H1 (cell line): ENCODE results near the gene SMAGP. TPM values are rescaled to one million over a fixed set of nuclear protein-coding genes. Genes with fewer than 3 reads are reported as not detected.

Experiments used
- CTCF ChIA-PET: fragments of 300-600 bp; sonication (Branson Sonifier 250); formaldehyde crosslinking; loops from one replicate; lab custom pipeline; 2021; ENCODE audit not compliant: partially characterized antibody; lab: Charles Lee
- POLR2A ChIA-PET: fragments of 300-600 bp; sonication (Branson Sonifier 250); formaldehyde crosslinking; loops from one replicate; lab custom pipeline; 2021; ENCODE audit warnings: inconsistent platforms; ENCODE audit not compliant: partially characterized antibody; lab: Charles Lee
- DNase-seq, 2 experiments: peaks; one replicate each; pipeline versions ENCODE4 v3.0.0 to v3.0.0-alpha.2; 2010 to 2022; ENCODE audit warnings: low spot score in 2 of 2, low read depth in 1 of 2, mixed read lengths in 1 of 2
- FAIRE-seq: peaks from 2 replicates; lab custom pipeline; 2011; peaks lifted over from hg19 to GRCh38; lab: Jason Lieb, UNC
- H2AFZ ChIP-seq: 2 replicates; pipeline ENCODE4 v1.8.1; 2012; ENCODE audit warnings: low read length, inconsistent platforms
- H2AK5ac ChIP-seq: 2 replicates; pipeline ENCODE4 v1.6.1; 2013; ENCODE audit warnings: low read depth, low read length
- H2BK120ac ChIP-seq: replicated peaks from 2 replicates; pipeline ENCODE3; 2013; ENCODE audit warnings: low read depth, low read length, inconsistent platforms
- H2BK12ac ChIP-seq: 2 replicates; pipeline ENCODE4 v1.6.1; 2013; ENCODE audit warnings: low read depth, low read length
- H2BK15ac ChIP-seq: 2 replicates; pipeline ENCODE4 v1.6.1; 2013; ENCODE audit warnings: low read length
- H2BK20ac ChIP-seq: 2 replicates; pipeline ENCODE4 v1.6.1; 2013; ENCODE audit warnings: low read length
- H2BK5ac ChIP-seq: 2 replicates; pipeline ENCODE4 v1.6.1; 2013; ENCODE audit warnings: low read depth, low read length
- H3K14ac ChIP-seq: 2 replicates; pipeline ENCODE4 v1.6.1; 2013; ENCODE audit warnings: inconsistent platforms; ENCODE audit not compliant: insufficient read length
- H3K18ac ChIP-seq: 2 replicates; pipeline ENCODE4 v1.6.1; 2013; ENCODE audit warnings: low read length; ENCODE audit errors: extremely low read depth
- H3K23ac ChIP-seq: 2 replicates; pipeline ENCODE4 v1.6.1; 2013; ENCODE audit warnings: inconsistent platforms; ENCODE audit not compliant: insufficient read length
- H3K23me2 ChIP-seq: 2 replicates; pipeline ENCODE4 v1.6.1; 2013; ENCODE audit warnings: low read depth, low read length
- H3K27ac ChIP-seq: 2 replicates; pipeline ENCODE4 v1.6.1; 2011; ENCODE audit warnings: low read depth, low read length, inconsistent platforms
- H3K27me3 ChIP-seq, 4 experiments: replicated peaks in 1 of 4; 1 replicate in 1 of 4; 2 replicates in 3 of 4; pipeline versions ENCODE4 v1.6.1 to v1.8.1; 2011 to 2013; ENCODE audit warnings: low read length in 3 of 4, mild to moderate bottlenecking in 3 of 4, inconsistent platforms in 2 of 4, mixed read lengths in 2 of 4, moderate library complexity in 1 of 4; ENCODE audit not compliant: control insufficient read depth in 3 of 4, insufficient read depth in 3 of 4; ENCODE audit errors: extremely low read depth in 1 of 4
- H3K36me3 ChIP-seq, 4 experiments: 2 replicates each; pipeline versions ENCODE4 v1.6.1 to v1.8.1; 2011 to 2013; ENCODE audit warnings: mild to moderate bottlenecking in 4 of 4, low read length in 3 of 4, moderate library complexity in 2 of 4, control low read depth in 1 of 4, inconsistent platforms in 1 of 4; ENCODE audit not compliant: insufficient read depth in 4 of 4, control insufficient read depth in 2 of 4
- H3K4ac ChIP-seq: replicated peaks from 2 replicates; pipeline ENCODE3; 2013; ENCODE audit warnings: low read length, low read depth, mixed read lengths, inconsistent platforms; ENCODE audit not compliant: insufficient read length
- H3K4me1 ChIP-seq, 4 experiments: replicated peaks in 1 of 4; 1 replicate in 1 of 4; 2 replicates in 3 of 4; pipeline versions ENCODE4 v1.6.1 to v1.8.1; 2011 to 2013; ENCODE audit warnings: low read length in 3 of 4, inconsistent platforms in 2 of 4, mixed read lengths in 1 of 4; ENCODE audit not compliant: insufficient read depth in 4 of 4, control insufficient read depth in 3 of 4
- H3K4me2 ChIP-seq, 2 experiments: 2 replicates each; pipeline versions ENCODE4 v1.6.1 to v1.8.1; 2011 to 2013; ENCODE audit warnings: low read depth in 2 of 2, low read length in 2 of 2, control low read depth in 1 of 2, inconsistent platforms in 1 of 2, mild to moderate bottlenecking in 1 of 2; ENCODE audit not compliant: insufficient read depth in 1 of 2
- H3K4me3 ChIP-seq, 4 experiments: fragments of 200-600, 300-600 bp in 1 of 4; sonication (generic), shearing (Covaris generic), sonication (Bioruptor Twin) in 1 of 4; 2 replicates each; pipeline versions ENCODE4 v1.5.1 to v1.8.1; 2011 to 2016; ENCODE audit warnings: low read length in 4 of 4, low read depth in 3 of 4, control low read depth in 2 of 4, inconsistent platforms in 2 of 4, mild to moderate bottlenecking in 2 of 4, mixed read lengths in 1 of 4, moderate library complexity in 1 of 4; ENCODE audit not compliant: insufficient read depth in 2 of 4; ENCODE audit errors: extremely low read depth in 1 of 4
- H3K56ac ChIP-seq: replicated peaks from 2 replicates; pipeline ENCODE3; 2013; ENCODE audit warnings: low read depth, mild to moderate bottlenecking, mixed read lengths, low read length, inconsistent platforms; ENCODE audit not compliant: insufficient read length
- H3K79me1 ChIP-seq: 2 replicates; pipeline ENCODE4 v1.6.1; 2013; ENCODE audit warnings: low read depth, low read length, control low read depth
- H3K79me2 ChIP-seq, 2 experiments: 2 replicates each; pipeline versions ENCODE4 v1.6.1 to v1.8.1; 2012 to 2013; ENCODE audit warnings: low read length in 2 of 2, mild to moderate bottlenecking in 2 of 2, inconsistent platforms in 1 of 2; ENCODE audit not compliant: insufficient read depth in 2 of 2, control insufficient read depth in 1 of 2
- H3K9ac ChIP-seq, 4 experiments: replicated peaks in 1 of 4; 1 replicate in 1 of 4; 2 replicates in 3 of 4; pipeline versions ENCODE4 v1.6.1 to v1.8.1; 2011 to 2013; ENCODE audit warnings: low read depth in 3 of 4, low read length in 3 of 4, control low read depth in 2 of 4, mild to moderate bottlenecking in 2 of 4, moderate library complexity in 2 of 4, inconsistent platforms in 1 of 4; ENCODE audit errors: extremely low read depth in 1 of 4
- H3K9me3 ChIP-seq, 2 experiments: 2 replicates each; pipeline versions ENCODE4 v1.6.1 to v1.8.1; 2012 to 2013; ENCODE audit warnings: mild to moderate bottlenecking in 2 of 2, moderate library complexity in 2 of 2, control low read depth in 1 of 2, inconsistent platforms in 1 of 2, low read depth in 1 of 2, low read length in 1 of 2, mixed read lengths in 1 of 2; ENCODE audit not compliant: insufficient read depth in 2 of 2
- H4K20me1 ChIP-seq, 2 experiments: replicated peaks in 1 of 2; 2 replicates each; pipeline versions ENCODE3 to v1.8.1; 2011 to 2013; ENCODE audit warnings: inconsistent platforms in 2 of 2, low read length in 2 of 2, mild to moderate bottlenecking in 1 of 2; ENCODE audit not compliant: insufficient read depth in 2 of 2, control insufficient read depth in 1 of 2
- H4K5ac ChIP-seq: 2 replicates; pipeline ENCODE4 v1.6.1; 2013; ENCODE audit warnings: low read length, low read depth, mixed read lengths, inconsistent platforms; ENCODE audit not compliant: insufficient read length
- H4K8ac ChIP-seq: 2 replicates; pipeline ENCODE4 v1.8.0; 2013; ENCODE audit warnings: mild to moderate bottlenecking, moderate library complexity, low read length, inconsistent platforms; ENCODE audit not compliant: insufficient read depth; ENCODE audit errors: extremely low read depth
- H4K91ac ChIP-seq: replicated peaks from 2 replicates; pipeline ENCODE3; 2013; ENCODE audit warnings: low read length, mixed read lengths, inconsistent platforms; ENCODE audit not compliant: insufficient read length
- CREB1 ChIP-seq: IDR thresholded peaks from 2 replicates; pipeline ENCODE4 v1.6.1; 2012; ENCODE audit warnings: inconsistent platforms
- EGR1 ChIP-seq: IDR thresholded peaks from 2 replicates; pipeline ENCODE4 v1.6.1; 2011; ENCODE audit warnings: low read depth, low read length, borderline replicate concordance
- HDAC2 ChIP-seq, 2 experiments: fragments of 300-600 bp in 1 of 2; sonication (generic) in 1 of 2; IDR thresholded peaks; 2 replicates each; pipeline ENCODE4 v1.6.1; 2011 to 2012; ENCODE audit warnings: low read depth in 2 of 2, low read length in 2 of 2, mild to moderate bottlenecking in 2 of 2, moderate library complexity in 2 of 2, borderline replicate concordance in 1 of 2, inconsistent platforms in 1 of 2
- MAFK ChIP-seq: IDR thresholded peaks from 2 replicates; pipeline ENCODE4 v1.6.1; 2012; ENCODE audit warnings: low read depth, mild to moderate bottlenecking, improper control_type of control experiment, low read length
- NANOG ChIP-seq: IDR thresholded peaks from 2 replicates; pipeline ENCODE4 v1.6.1; 2011; ENCODE audit warnings: low read length, low read depth, mild to moderate bottlenecking, inconsistent platforms; ENCODE audit not compliant: insufficient read depth, poor library complexity, severe bottlenecking
- NRF1 ChIP-seq: IDR thresholded peaks from 2 replicates; pipeline ENCODE4 v1.6.1; 2011; ENCODE audit warnings: mild to moderate bottlenecking, low read depth, low read length, improper control_type of control experiment
- RFX5 ChIP-seq: IDR thresholded peaks from 2 replicates; pipeline ENCODE4 v1.6.1; 2011; ENCODE audit warnings: low read depth, low read length, improper control_type of control experiment, borderline replicate concordance
- SAP30 ChIP-seq: fragments of 300-600 bp; sonication (generic); IDR thresholded peaks from 2 replicates; pipeline ENCODE4 v1.7.1; 2012; ENCODE audit warnings: low read length, moderate library complexity, mild to moderate bottlenecking, inconsistent platforms; ENCODE audit not compliant: insufficient read depth, insufficient replicate concordance
- SIN3A ChIP-seq, 2 experiments: IDR thresholded peaks in 1 of 2; conservative IDR thresholded peaks in 1 of 2; 2 replicates each; pipeline ENCODE4 v1.6.1; 2011 to 2012; ENCODE audit warnings: low read length in 2 of 2, improper control_type of control experiment in 1 of 2, low read depth in 1 of 2, mild to moderate bottlenecking in 1 of 2
- SIX5 ChIP-seq: IDR thresholded peaks from 2 replicates; pipeline ENCODE4 v1.6.1; 2011; ENCODE audit warnings: mild to moderate bottlenecking, low read depth, low read length
- SP2 ChIP-seq: IDR thresholded peaks from 2 replicates; pipeline ENCODE4 v1.6.1; 2012; ENCODE audit warnings: mild to moderate bottlenecking, low read length, inconsistent platforms
- TAF1 ChIP-seq: IDR thresholded peaks from 2 replicates; pipeline ENCODE4 v1.6.1; 2011; ENCODE audit warnings: mild to moderate bottlenecking, low read depth, low read length
- ZNF274 ChIP-seq: IDR thresholded peaks from 2 replicates; pipeline ENCODE4 v1.7.0; 2012; ENCODE audit warnings: low read length, borderline replicate concordance; ENCODE audit errors: extremely low read depth
- WGBS, 2 experiments: shearing (Covaris generic) in 1 of 2; methylation state at CpG; one replicate each; pipeline versions ENCODE4 v1.1.6 to v1.1.7; 2013 to 2015; ENCODE audit warnings: low lambda C conversion rate in 2 of 2, mixed read lengths in 2 of 2, inconsistent platforms in 1 of 2, low coverage in 1 of 2, missing lambda C conversion rate in 1 of 2; ENCODE audit not compliant: insufficient replicate concordance in 2 of 2, insufficient coverage in 1 of 2, insufficient read length in 1 of 2; ENCODE audit errors: extremely low coverage in 1 of 2, missing lambda C conversion rate in 1 of 2; 5-methylcytosine and 5-hydroxymethylcytosine counted together
- polyA plus RNA-seq, 7 experiments: library from polyadenylated mRNA; depleted of rRNA in 3 of 7; stranded (reverse) in 5 of 7; unstranded in 2 of 7; fragments of >200 nt in 5 of 7; fragments of 200-250 nt in 2 of 7; gene quantifications; 1 replicate in 5 of 7; 2 replicates in 1 of 7; 4 replicates in 1 of 7; pipeline versions ENCODE4 v1.2.1 to v1.2.3, GENCODE V29; 2011 to 2013; ENCODE audit warnings: missing spikeins in 2 of 7, mixed read lengths in 2 of 7
- total RNA-seq: library from RNA; stranded (reverse); fragmentation: NEBNext Ultra II Directional; extraction: Animal tissue kit (Norgen Biotek cat#: 25700); gene quantifications from 2 replicates; pipeline ENCODE4 v1.2.1, GENCODE V29; 2021

The SMAGP gene
- total and polyA plus RNA-seq, 2 of the 8 experiments (the other 6 are each of a cell fraction or from before 2014, with no cell fraction given): 9.4 to 12.7 TPM

GRCh38 chr12:51281202-51281924, 11.1 kb upstream of the SMAGP start:
- Histone ChIP-seq H3K4me1 (no peaks in the 10 kb centered on the region), H3K79me1 (no peaks in the 10 kb centered on the region), H3K4ac (no peak overlapping the region), H3K14ac (no peak overlapping the region), H3K79me2 (no peaks in the 10 kb centered on the region), H2AK5ac (no peak overlapping the region), H3K9ac (no peak overlapping the region; a peak in 1 of 7 replicates), H3K18ac (no peak overlapping the region), H4K91ac (no peak overlapping the region), H2BK15ac (no peak overlapping the region), H3K27me3 (no peaks in the 10 kb centered on the region), H4K8ac (no peak overlapping the region), H3K4me3 (no peak overlapping the region), H2BK5ac (no peak overlapping the region), H2BK120ac (no peak overlapping the region), H3K9me3 (no peaks in the 10 kb centered on the region), H4K20me1 (no peaks in the 10 kb centered on the region), H3K23me2 (no peaks in the 10 kb centered on the region), H3K4me2 (no peak overlapping the region), H2AFZ (no peak overlapping the region), H3K23ac (no peak overlapping the region), H4K5ac (no peak overlapping the region), H2BK20ac (no peak overlapping the region), H3K36me3 (no peaks in the 10 kb centered on the region), H3K56ac (no peak overlapping the region), H3K27ac (no peak overlapping the region), H2BK12ac (no peak overlapping the region)
- 85% methylated on average over 4 of the region's 4 CpGs; no CpG with 5 or more reads in 1 of the 2 experiments for WGBS, 2 experiments
- CTCF ChIA-PET: interaction anchor here (0.9 to 2.4 kb wide), 5 partner anchors 10 to 70 kb away, joined by 3 to 7 read pairs (median 3); no protein-coding TSS in a partner anchor
- POLR2A ChIA-PET: interaction anchor here (1.0 kb wide), 1 partner anchor 82 kb away, joined by 3 read pairs; no protein-coding TSS in a partner anchor
- DNase-seq (no peak), FAIRE-seq (no peak)
- no peak for TF ChIP-seq SIN3A (conservative IDR thresholded peaks at IDR 0.05 in 1 of 2, IDR thresholded peaks at IDR 0.05 in 1 of 2; ENCODE audit: low read depth in 1 of 2, low read length in 2 of 2)
- no peak for TF ChIP-seq MAFK
- TF ChIP-seq EGR1: no peak
- TF ChIP-seq RFX5: no peak
- TF ChIP-seq NRF1: no peak
- no peak for TF ChIP-seq SAP30
- no peak for TF ChIP-seq HDAC2 (IDR thresholded peaks at IDR 0.05; ENCODE audit: borderline replicate concordance in 1 of 2, low read depth in 2 of 2, low read length in 2 of 2)
- no peak for TF ChIP-seq CREB1
- TF ChIP-seq TAF1: no peak
- no peak for TF ChIP-seq SIX5
- no peak for TF ChIP-seq NANOG
- no peak for TF ChIP-seq ZNF274
- TF ChIP-seq SP2: no peak
